LNCaP clone FGC (cell line): ENCODE data around the gene VEGFB.
"Not testable (repeated sequence)": the region's sequence is repeated elsewhere in the genome, so short reads cannot be mapped to it uniquely, and the experiment has no call there.

Source experiments
- DNase-seq: peaks from one replicate; pipeline ENCODE4 v3.0.0-alpha.2; 2011; ENCODE audit warnings: low read depth
- H3K4me3 ChIP-seq: 2 replicates; pipeline ENCODE4 v1.5.1; 2011; ENCODE audit warnings: mild to moderate bottlenecking, low read depth, low read length, control low read depth
- CTCF ChIP-seq: IDR thresholded peaks from 2 replicates; pipeline ENCODE4 v1.5.1; 2012; ENCODE audit warnings: mild to moderate bottlenecking; ENCODE audit not compliant: control insufficient read depth, insufficient read depth; ENCODE audit errors: extremely low read depth

Gene VEGFB

GRCh38 chr11:64244107-64244506 is 9.7 kb downstream of the VEGFB start:
- no peak for TF ChIP-seq CTCF
- no peak overlapping the region for H3K4me3 ChIP-seq
- no peak for DNase-seq

GRCh38 chr11:64244966-64245365 is 10.6 kb downstream of the VEGFB start:
- no peak for TF ChIP-seq CTCF
- DNase-seq, result no peak
- peak overlapping the region; percentile 96 for H3K4me3 ChIP-seq

- TF ChIP-seq CTCF, result no peak
- DNase-seq, result no peak
Measured at GRCh38 chr11:64245401-64245796, 11.0 kb downstream of the VEGFB start.

GRCh38 chr11:64245797-64246620 is 11.6 kb downstream of the VEGFB start:
- DNase-seq, result no peak
- peak overlapping the region; percentile 96 for H3K4me3 ChIP-seq
- TF ChIP-seq CTCF, result no peak

More at GRCh38 chr11:64245401-64245796, 11.0 kb downstream of the VEGFB start:
- peak overlapping the region; percentile 96 for H3K4me3 ChIP-seq

DNA sequence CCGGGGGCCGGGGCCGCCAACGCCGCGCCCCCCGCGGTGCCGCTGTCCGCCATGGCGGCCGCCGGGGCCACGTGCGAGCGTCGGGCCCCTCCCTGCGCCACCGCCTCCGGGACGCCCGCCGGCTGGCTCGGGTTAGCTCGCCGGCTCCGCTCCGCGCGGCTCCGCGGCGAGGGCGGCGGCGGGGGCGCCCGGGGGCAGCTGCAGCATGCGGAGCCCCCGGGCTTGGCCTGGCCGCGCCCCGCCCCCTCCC is 12.2 kb downstream of the VEGFB start:
- peak overlapping the region; percentile 96 for H3K4me3 ChIP-seq
- DNase-seq, result not testable (repeated sequence)

GRCh38 chr11:64246871-64247728 is 12.7 kb downstream of the VEGFB start, which contains the start of gene PPP1R14B:
Gene PPP1R14B, minus strand, starts transcription at chr11:64246943. Its CDS starts 270 bp downstream, at chr11:64246673.
- 0 out of 2 replicates have a peak, but pooled peaks have one; percentile 4 for TF ChIP-seq CTCF
- no peak for DNase-seq
- H3K4me3 ChIP-seq, result peak within 1 kb of the TSS; percentile 96

- DNase-seq, result no peak
- peak overlapping the region; percentile 64 for H3K4me3 ChIP-seq
- TF ChIP-seq CTCF, result no peak
Measured at GRCh38 chr11:64247729-64248531, 13.5 kb downstream of the VEGFB start.
